Loucy (cell line): Measurements from ENCODE around the gene NT5DC4.

Experiments used
- CTCF ChIP-seq: fragments of 200-600 bp; sonication (generic); conservative IDR thresholded peaks from 2 replicates; pipeline ENCODE4 v1.5.1; 2014; ENCODE audit warnings: mild to moderate bottlenecking, antibody characterized with exemption, low read length
- EZH2phosphoT487 ChIP-seq: fragments of 200-600 bp; IDR thresholded peaks from 2 replicates; pipeline ENCODE4 v1.6.1; 2018; ENCODE audit warnings: antibody characterized with exemption, mild to moderate bottlenecking, moderate library complexity, borderline replicate concordance

GRCh38 chr2:112723995-112724394, 3.2 kb downstream of the NT5DC4 start:
- TF ChIP-seq CTCF, result no peak
- no peak for TF ChIP-seq EZH2phosphoT487
